NB4 (cell line): Measurements from ENCODE around the gene CHDH.

ENCODE experiments used
- POLR2A ChIP-seq: IDR thresholded peaks from 2 replicates; pipeline ENCODE4 v1.6.1; 2011; ENCODE audit warnings: mild to moderate bottlenecking; ENCODE audit not compliant: insufficient read length; ENCODE audit errors: extremely low read depth
- TF ChIP-seq, protein P1 (sequence below): IDR thresholded peaks from 2 replicates; pipeline ENCODE4 v1.6.1; 2011; ENCODE audit warnings: low read depth, low read length
- TF ChIP-seq, protein P2 (sequence below): IDR thresholded peaks from one replicate; pipeline ENCODE4 v1.5.1; 2012; ENCODE audit warnings: low read depth, low read length

- TF ChIP-seq, protein P1, sequence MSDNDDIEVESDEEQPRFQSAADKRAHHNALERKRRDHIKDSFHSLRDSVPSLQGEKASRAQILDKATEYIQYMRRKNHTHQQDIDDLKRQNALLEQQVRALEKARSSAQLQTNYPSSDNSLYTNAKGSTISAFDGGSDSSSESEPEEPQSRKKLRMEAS, result no peak
- TF ChIP-seq, protein P2, sequence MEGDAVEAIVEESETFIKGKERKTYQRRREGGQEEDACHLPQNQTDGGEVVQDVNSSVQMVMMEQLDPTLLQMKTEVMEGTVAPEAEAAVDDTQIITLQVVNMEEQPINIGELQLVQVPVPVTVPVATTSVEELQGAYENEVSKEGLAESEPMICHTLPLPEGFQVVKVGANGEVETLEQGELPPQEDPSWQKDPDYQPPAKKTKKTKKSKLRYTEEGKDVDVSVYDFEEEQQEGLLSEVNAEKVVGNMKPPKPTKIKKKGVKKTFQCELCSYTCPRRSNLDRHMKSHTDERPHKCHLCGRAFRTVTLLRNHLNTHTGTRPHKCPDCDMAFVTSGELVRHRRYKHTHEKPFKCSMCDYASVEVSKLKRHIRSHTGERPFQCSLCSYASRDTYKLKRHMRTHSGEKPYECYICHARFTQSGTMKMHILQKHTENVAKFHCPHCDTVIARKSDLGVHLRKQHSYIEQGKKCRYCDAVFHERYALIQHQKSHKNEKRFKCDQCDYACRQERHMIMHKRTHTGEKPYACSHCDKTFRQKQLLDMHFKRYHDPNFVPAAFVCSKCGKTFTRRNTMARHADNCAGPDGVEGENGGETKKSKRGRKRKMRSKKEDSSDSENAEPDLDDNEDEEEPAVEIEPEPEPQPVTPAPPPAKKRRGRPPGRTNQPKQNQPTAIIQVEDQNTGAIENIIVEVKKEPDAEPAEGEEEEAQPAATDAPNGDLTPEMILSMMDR, result no peak
- no peak for TF ChIP-seq POLR2A
Observed at GRCh38 chr3:53794597-53794996, 51.6 kb downstream of the CHDH start.
